SU-DHL-6 (cell line): Measurements from ENCODE around the gene TLCD3B.

Experiments used
- H2AFZ ChIP-seq: fragments of 200-600 bp; sonication (generic); 2 replicates; pipeline ENCODE4 v1.6.1; 2014; ENCODE audit warnings: low read depth, mild to moderate bottlenecking, moderate library complexity, mixed read lengths, antibody characterized with exemption, low read length; ENCODE audit not compliant: severe bottlenecking
- H3F3A ChIP-seq: fragments of 200-600 bp; shearing (Covaris generic); 2 replicates; pipeline ENCODE4 v1.6.0; 2016; ENCODE audit warnings: antibody characterized with exemption, mild to moderate bottlenecking; ENCODE audit not compliant: insufficient read depth
- H3K27ac ChIP-seq: fragments of 200-600 bp; sonication (generic); 2 replicates; pipeline ENCODE4 v1.5.1; 2016; ENCODE audit warnings: low read depth, mild to moderate bottlenecking, low read length, moderate library complexity, mixed read lengths
- H3K27me3 ChIP-seq: fragments of 200-600 bp; sonication (generic), shearing (Covaris generic); 2 replicates; pipeline ENCODE4 v1.6.0; 2014; ENCODE audit warnings: mild to moderate bottlenecking, low read length
- H3K36me3 ChIP-seq: fragments of 200-600 bp; sonication (generic); 2 replicates; pipeline ENCODE4 v1.6.1; 2014; ENCODE audit warnings: mild to moderate bottlenecking, low read length, mixed read lengths
- H3K4me2 ChIP-seq: fragments of 300-600, 200-600 bp; shearing (Covaris generic), sonication (generic); 2 replicates; pipeline ENCODE4 v1.6.0; 2014; ENCODE audit warnings: low read length, low read depth, mild to moderate bottlenecking; ENCODE audit not compliant: poor library complexity, severe bottlenecking
- H3K4me3 ChIP-seq: fragments of 200-600 bp; sonication (generic); 2 replicates; pipeline ENCODE4 v1.5.1; 2014; ENCODE audit warnings: antibody characterized with exemption, low read length, mild to moderate bottlenecking, mixed read lengths; ENCODE audit not compliant: insufficient read depth, poor library complexity, severe bottlenecking
- H3K79me2 ChIP-seq: fragments of 200-600 bp; sonication (generic); 2 replicates; pipeline ENCODE4 v1.6.1; 2014; ENCODE audit warnings: mild to moderate bottlenecking, low read length, moderate library complexity; ENCODE audit not compliant: insufficient read depth
- H3K9ac ChIP-seq: fragments of 200-600 bp; sonication (generic); 2 replicates; pipeline ENCODE4 v1.7.0; 2014; ENCODE audit warnings: mild to moderate bottlenecking, low read length
- H3K9me2 ChIP-seq: fragments of 200-600 bp; sonication (generic); replicated peaks from 2 replicates; pipeline ENCODE4 v1.6.1; 2014; ENCODE audit warnings: low read length; ENCODE audit not compliant: insufficient read depth
- H3K9me3 ChIP-seq: fragments of 200-600 bp; sonication (generic); 2 replicates; pipeline ENCODE4 v1.6.1; 2014; ENCODE audit warnings: low read length, mixed read lengths; ENCODE audit not compliant: insufficient read depth
- H4K20me1 ChIP-seq: fragments of 200-600 bp; sonication (generic); 2 replicates; pipeline ENCODE4 v1.6.1; 2014; ENCODE audit warnings: low read depth, mild to moderate bottlenecking, antibody characterized with exemption, low read length, moderate library complexity, mixed read lengths
- EZH2phosphoT487 ChIP-seq: fragments of 200-600 bp; sonication (generic), shearing (Covaris generic); conservative IDR thresholded peaks from 2 replicates; pipeline ENCODE4 v1.6.1; 2018; ENCODE audit warnings: mild to moderate bottlenecking, antibody characterized with exemption, low read length, moderate library complexity, mixed read lengths
- TF ChIP-seq, protein P1 (sequence below): fragments of 200-600 bp; sonication (generic); IDR thresholded peaks from one replicate; pipeline ENCODE4 v1.5.1; 2017; ENCODE audit warnings: antibody characterized with exemption, mild to moderate bottlenecking, low read length, moderate library complexity; ENCODE audit not compliant: insufficient read depth, poor library complexity, severe bottlenecking

Gene TLCD3B

GRCh38 chr16:29984764-29985147 lies 46.3 kb downstream of the TLCD3B start:
- no peaks in the 10 kb centered on the region for H3K79me2 ChIP-seq
- H3K9me3 ChIP-seq, result no peaks in the 10 kb centered on the region
- H3F3A ChIP-seq, result no peaks in the 10 kb centered on the region
- no peak overlapping the region for H2AFZ ChIP-seq
- no peak overlapping the region for H3K9ac ChIP-seq
- TF ChIP-seq, protein P1, sequence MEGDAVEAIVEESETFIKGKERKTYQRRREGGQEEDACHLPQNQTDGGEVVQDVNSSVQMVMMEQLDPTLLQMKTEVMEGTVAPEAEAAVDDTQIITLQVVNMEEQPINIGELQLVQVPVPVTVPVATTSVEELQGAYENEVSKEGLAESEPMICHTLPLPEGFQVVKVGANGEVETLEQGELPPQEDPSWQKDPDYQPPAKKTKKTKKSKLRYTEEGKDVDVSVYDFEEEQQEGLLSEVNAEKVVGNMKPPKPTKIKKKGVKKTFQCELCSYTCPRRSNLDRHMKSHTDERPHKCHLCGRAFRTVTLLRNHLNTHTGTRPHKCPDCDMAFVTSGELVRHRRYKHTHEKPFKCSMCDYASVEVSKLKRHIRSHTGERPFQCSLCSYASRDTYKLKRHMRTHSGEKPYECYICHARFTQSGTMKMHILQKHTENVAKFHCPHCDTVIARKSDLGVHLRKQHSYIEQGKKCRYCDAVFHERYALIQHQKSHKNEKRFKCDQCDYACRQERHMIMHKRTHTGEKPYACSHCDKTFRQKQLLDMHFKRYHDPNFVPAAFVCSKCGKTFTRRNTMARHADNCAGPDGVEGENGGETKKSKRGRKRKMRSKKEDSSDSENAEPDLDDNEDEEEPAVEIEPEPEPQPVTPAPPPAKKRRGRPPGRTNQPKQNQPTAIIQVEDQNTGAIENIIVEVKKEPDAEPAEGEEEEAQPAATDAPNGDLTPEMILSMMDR, result no peak
- no peak for TF ChIP-seq EZH2phosphoT487
- no peaks in the 10 kb centered on the region for H3K27me3 ChIP-seq
- H3K4me2 ChIP-seq, result no peak overlapping the region
- no peaks in the 10 kb centered on the region; the same call in 1 of the 2 replicates for H3K36me3 ChIP-seq
- H4K20me1 ChIP-seq, result no peaks in the 10 kb centered on the region
- H3K4me3 ChIP-seq, result no peak overlapping the region
- no peaks in the 10 kb centered on the region for H3K9me2 ChIP-seq
- no peak overlapping the region for H3K27ac ChIP-seq

DNA sequence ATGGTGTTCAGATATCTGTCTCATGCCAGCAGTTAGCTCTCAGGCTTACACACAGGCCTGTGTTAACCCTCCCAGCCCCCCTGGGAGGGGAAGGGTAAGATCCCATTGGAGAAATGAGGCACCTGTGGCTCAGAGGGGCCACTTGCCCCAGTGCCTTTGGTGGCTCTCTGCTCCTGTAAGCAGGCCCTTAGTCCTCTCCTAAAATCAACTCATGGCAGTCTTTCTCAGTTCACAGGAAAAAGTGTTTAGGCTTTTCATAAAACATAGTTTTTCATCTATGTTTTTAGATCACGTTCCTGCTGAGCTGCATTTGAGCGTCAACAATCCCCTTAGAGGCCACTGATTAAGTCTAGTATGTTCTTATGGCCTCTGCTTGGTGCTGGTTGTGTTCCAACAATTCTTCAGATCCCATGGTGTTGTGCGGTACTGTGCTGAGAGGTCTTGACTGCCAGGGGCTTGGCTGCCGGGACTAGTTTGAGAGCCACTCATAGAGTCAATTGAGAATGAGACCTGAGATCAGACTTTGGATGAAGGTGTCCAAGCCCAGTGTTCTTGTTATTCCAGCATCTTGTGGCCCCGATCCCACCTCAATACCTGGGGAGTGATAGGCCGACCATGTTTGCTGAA lies 46.8 kb downstream of the TLCD3B start:
- no peak overlapping the region for H3K9ac ChIP-seq
- no peak overlapping the region for H2AFZ ChIP-seq
- no peaks in the 10 kb centered on the region for H3K27me3 ChIP-seq
- H3K4me2 ChIP-seq, result no peak overlapping the region
- peaks cover 4% of the 10 kb centered on the region; the same call in 1 of the 2 replicates for H3K36me3 ChIP-seq
- H3K79me2 ChIP-seq, result no peaks in the 10 kb centered on the region
- H3F3A ChIP-seq, result no peaks in the 10 kb centered on the region
- TF ChIP-seq EZH2phosphoT487, result no peak
- TF ChIP-seq, protein P1, result no peak
- no peaks in the 10 kb centered on the region for H3K9me3 ChIP-seq
- no peak overlapping the region for H3K27ac ChIP-seq
- H3K4me3 ChIP-seq, result no peak overlapping the region
- H3K9me2 ChIP-seq, result no peaks in the 10 kb centered on the region
- H4K20me1 ChIP-seq, result no peaks in the 10 kb centered on the region

DNA sequence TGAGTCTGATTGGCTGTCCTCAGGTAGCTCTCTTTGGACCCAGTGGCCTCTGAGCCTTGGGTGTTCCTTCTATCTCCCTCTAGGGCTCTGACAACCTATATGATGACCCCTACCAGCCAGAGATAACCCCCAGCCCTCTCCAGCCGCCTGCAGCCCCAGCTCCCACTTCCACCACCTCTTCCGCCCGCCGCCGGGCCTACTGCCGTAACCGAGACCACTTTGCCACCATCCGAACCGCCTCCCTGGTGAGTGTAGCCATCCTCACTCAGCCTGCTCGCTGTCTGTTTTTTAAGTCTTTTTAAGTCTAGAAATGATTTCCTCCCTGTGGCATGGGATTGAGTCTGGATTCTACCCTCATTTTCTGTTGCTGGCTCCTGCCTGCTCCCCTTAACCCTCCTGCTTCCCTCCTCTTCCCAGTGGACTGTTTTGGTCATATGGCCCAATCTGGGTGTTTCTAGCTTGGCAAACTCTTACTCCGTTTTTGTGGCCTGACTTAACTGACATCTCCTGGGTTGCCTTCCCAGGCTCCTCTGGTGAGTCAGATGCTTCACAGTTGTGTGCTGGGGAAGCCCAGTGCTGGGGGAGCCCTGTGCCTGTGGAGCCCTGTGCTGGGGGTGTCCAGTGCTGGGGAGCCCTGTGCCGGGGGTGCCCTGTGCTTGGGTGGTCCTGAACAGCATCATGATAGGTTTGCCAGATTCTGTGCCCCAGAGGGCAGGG lies 47.5 kb downstream of the TLCD3B start:
- no peak overlapping the region for H3K4me2 ChIP-seq
- no peaks in the 10 kb centered on the region for H3F3A ChIP-seq
- no peaks in the 10 kb centered on the region for H3K9me3 ChIP-seq
- no peak overlapping the region for H3K4me3 ChIP-seq
- peaks cover 4% of the 10 kb centered on the region; the same call in 1 of the 2 replicates for H3K36me3 ChIP-seq
- H3K79me2 ChIP-seq, result no peaks in the 10 kb centered on the region
- no peaks in the 10 kb centered on the region for H4K20me1 ChIP-seq
- H3K9me2 ChIP-seq, result no peaks in the 10 kb centered on the region
- H3K27me3 ChIP-seq, result no peaks in the 10 kb centered on the region
- no peak overlapping the region for H3K27ac ChIP-seq
- TF ChIP-seq, protein P1, result no peak
- H2AFZ ChIP-seq, result no peak overlapping the region
- no peak overlapping the region for H3K9ac ChIP-seq
